Caco-2 (cell line): Measurements from ENCODE around the gene TMEM109. TPM values are rescaled to one million over a fixed set of nuclear protein-coding genes. Genes with fewer than 3 reads are reported as not detected.

Source experiments
- BruUV-seq: library from RNA; stranded (reverse); fragments of 400-500 nt; replicated peaks from 2 replicates; lab custom pipeline; 2021; lab: Mats Ljungman, UMichigan
- CTCF ChIA-PET: fragments of 300-600 bp; sonication (Branson Sonifier 250); formaldehyde crosslinking; loops from one replicate; lab custom pipeline; 2022; ENCODE audit warnings: antibody characterized with exemption; lab: Charles Lee
- POLR2A ChIA-PET: fragments of 300-600 bp; sonication (Branson Sonifier 250); formaldehyde crosslinking; loops from one replicate; lab custom pipeline; 2022; ENCODE audit warnings: antibody characterized with exemption; lab: Charles Lee
- DNase-seq, 2 experiments: peaks; one replicate each; pipeline versions ENCODE4 v3.0.0 to v3.0.0-alpha.2; 2020 to 2022
- H3K27me3 ChIP-seq: replicated peaks from 2 replicates; pipeline ENCODE4 v1.6.0; 2011; ENCODE audit warnings: low read length; ENCODE audit not compliant: control insufficient read depth, insufficient read depth
- H3K36me3 ChIP-seq: 2 replicates; pipeline ENCODE4 v1.5.1; 2011; ENCODE audit warnings: low read length; ENCODE audit not compliant: control insufficient read depth, insufficient read depth
- H3K4me1 ChIP-seq: fragments of 250-450 bp; sonication (Bioruptor Pico); 2 replicates; pipeline ENCODE4 v1.5.1; 2020; ENCODE audit warnings: mild to moderate bottlenecking
- H3K4me3 ChIP-seq: 2 replicates; pipeline ENCODE4 v1.5.1; 2011; ENCODE audit warnings: low read depth, mild to moderate bottlenecking, control low read depth, low read length
- H3K9me3 ChIP-seq: fragments of 250-450 bp; sonication (Bioruptor Pico); 2 replicates; pipeline ENCODE4 v1.5.1; 2020; ENCODE audit warnings: mild to moderate bottlenecking, moderate library complexity
- H3K27ac Mint-ChIP-seq: one replicate; pipeline ENCODE4 v1.8.0; 2022; ENCODE audit warnings: mixed read lengths; ENCODE audit not compliant: unreplicated experiment
- H3K27me3 Mint-ChIP-seq: one replicate; pipeline ENCODE4 v1.8.0; 2022; ENCODE audit warnings: mixed read lengths; ENCODE audit not compliant: insufficient read depth, unreplicated experiment
- H3K36me3 Mint-ChIP-seq: one replicate; pipeline ENCODE4 v1.8.0; 2022; ENCODE audit warnings: mild to moderate bottlenecking, mixed read lengths; ENCODE audit not compliant: insufficient read depth, unreplicated experiment
- H3K4me1 Mint-ChIP-seq: one replicate; pipeline ENCODE4 v1.8.0; 2022; ENCODE audit warnings: low read depth, mixed read lengths; ENCODE audit not compliant: unreplicated experiment
- H3K4me3 Mint-ChIP-seq: one replicate; pipeline ENCODE4 v1.8.0; 2022; ENCODE audit warnings: mild to moderate bottlenecking, moderate library complexity, mixed read lengths; ENCODE audit not compliant: unreplicated experiment
- H3K9me3 Mint-ChIP-seq: one replicate; pipeline ENCODE4 v1.8.0; 2022; ENCODE audit warnings: mixed read lengths; ENCODE audit not compliant: unreplicated experiment
- intact Hi-C: fragments of 100-400 bp; cut with micrococcal nuclease; formaldehyde crosslinking; loops from one replicate; pipeline ENCODE4 v1.10.0; 2022; ENCODE audit not compliant: unreplicated experiment
- total RNA-seq: library from RNA; stranded (reverse); gene quantifications from 2 replicates; pipeline ENCODE4 v1.2.3, GENCODE V29; 2022
- TF ChIP-seq, protein P1 (sequence below), 2 experiments: fragments of 200-600 bp in 1 of 2; IDR thresholded peaks; 1 replicate in 1 of 2; 2 replicates in 1 of 2; pipeline versions ENCODE4 v1.5.1 to v1.8.0; 2011 to 2022; ENCODE audit warnings: antibody characterized with exemption in 1 of 2, control low read depth in 1 of 2, inconsistent platforms in 1 of 2, low read depth in 1 of 2, low read length in 1 of 2, mild to moderate bottlenecking in 1 of 2, moderate library complexity in 1 of 2; ENCODE audit not compliant: insufficient read depth in 1 of 2, severe bottlenecking in 1 of 2, unreplicated experiment in 1 of 2

TMEM109 gene
- total RNA-seq, 1 experiment from 2014 or later = 91.9 TPM

DNA sequence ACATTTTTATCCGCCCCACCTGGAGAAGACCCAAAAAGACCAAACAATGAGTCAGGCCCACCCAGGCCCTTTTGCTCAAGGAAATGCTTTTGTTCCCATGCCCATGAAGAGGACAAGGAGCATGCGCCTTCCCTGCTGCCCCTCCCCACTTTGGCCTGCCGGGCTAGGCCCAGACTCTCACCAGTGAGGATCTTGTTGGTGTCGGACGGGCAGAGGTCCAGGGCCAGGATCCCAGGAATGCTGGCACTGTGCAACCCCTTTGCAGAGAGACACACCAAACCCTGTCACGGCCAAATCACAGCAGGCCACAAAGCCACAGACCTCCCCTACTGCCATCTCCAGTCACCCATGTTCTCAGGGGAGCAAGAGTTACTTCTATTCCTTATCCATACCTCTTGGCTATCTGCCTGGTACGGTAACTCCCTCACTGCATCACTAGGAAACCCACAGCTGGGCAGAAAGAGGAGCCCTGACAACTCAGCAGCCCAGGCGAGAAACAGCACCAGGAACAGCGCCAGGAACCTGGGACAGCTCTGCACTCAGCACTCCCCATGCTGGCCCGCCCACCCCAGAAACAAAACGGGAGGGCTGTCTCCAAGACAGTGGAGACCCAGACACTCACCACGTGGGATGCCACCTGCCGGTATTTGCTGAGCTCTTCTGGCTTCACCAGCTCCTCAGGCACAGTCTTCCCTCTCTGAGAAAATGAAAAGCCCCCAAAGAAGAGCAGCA, 13.1 kb upstream of the TMEM109 start:
- Histone ChIP-seq H3K4me1 (no peaks in the 10 kb centered on the region; the same call in 1 of the 2 replicates), H3K27me3 (no peaks in the 10 kb centered on the region), H3K9me3 (no peaks in the 10 kb centered on the region), H3K36me3 (peaks cover 10% of the 10 kb centered on the region), H3K4me3 (no peak overlapping the region)
- ChIA-PET POLR2A (no interaction called here), CTCF (interaction anchor here (1.3 to 2.6 kb wide), 2 partner anchors 69 to 243 kb away, joined by 6 to 29 read pairs; no protein-coding TSS in a partner anchor)
- H3K4me1 Mint-ChIP-seq = no peaks in the 10 kb centered on the region
- H3K36me3 Mint-ChIP-seq = peaks cover 68% of the 10 kb centered on the region
- H3K9me3 Mint-ChIP-seq = no peaks in the 10 kb centered on the region
- DNase-seq = no peak
- no peak overlapping the region for H3K27ac Mint-ChIP-seq
- no peaks in the 10 kb centered on the region for H3K27me3 Mint-ChIP-seq
- intact Hi-C loops = no loop called here
- H3K4me3 Mint-ChIP-seq = no peak overlapping the region
- TF ChIP-seq, protein P1, sequence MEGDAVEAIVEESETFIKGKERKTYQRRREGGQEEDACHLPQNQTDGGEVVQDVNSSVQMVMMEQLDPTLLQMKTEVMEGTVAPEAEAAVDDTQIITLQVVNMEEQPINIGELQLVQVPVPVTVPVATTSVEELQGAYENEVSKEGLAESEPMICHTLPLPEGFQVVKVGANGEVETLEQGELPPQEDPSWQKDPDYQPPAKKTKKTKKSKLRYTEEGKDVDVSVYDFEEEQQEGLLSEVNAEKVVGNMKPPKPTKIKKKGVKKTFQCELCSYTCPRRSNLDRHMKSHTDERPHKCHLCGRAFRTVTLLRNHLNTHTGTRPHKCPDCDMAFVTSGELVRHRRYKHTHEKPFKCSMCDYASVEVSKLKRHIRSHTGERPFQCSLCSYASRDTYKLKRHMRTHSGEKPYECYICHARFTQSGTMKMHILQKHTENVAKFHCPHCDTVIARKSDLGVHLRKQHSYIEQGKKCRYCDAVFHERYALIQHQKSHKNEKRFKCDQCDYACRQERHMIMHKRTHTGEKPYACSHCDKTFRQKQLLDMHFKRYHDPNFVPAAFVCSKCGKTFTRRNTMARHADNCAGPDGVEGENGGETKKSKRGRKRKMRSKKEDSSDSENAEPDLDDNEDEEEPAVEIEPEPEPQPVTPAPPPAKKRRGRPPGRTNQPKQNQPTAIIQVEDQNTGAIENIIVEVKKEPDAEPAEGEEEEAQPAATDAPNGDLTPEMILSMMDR (IDR thresholded peaks at IDR 0.05; ENCODE audit: insufficient read depth in 1 of 2, low read depth in 1 of 2, low read length in 1 of 2, severe bottlenecking in 1 of 2, unreplicated experiment in 1 of 2) = no peak
- BruUV-seq = no TSS peak

GRCh38 chr11:60902625-60903024, 11.3 kb upstream of the TMEM109 start:
- ChIA-PET POLR2A (no interaction called here), CTCF (no interaction called here)
- DNase-seq = no peak
- intact Hi-C loops = no loop called here
- H3K27me3 ChIP-seq = no peaks in the 10 kb centered on the region
- H3K27ac Mint-ChIP-seq = no peak overlapping the region
- peaks cover 7% of the 10 kb centered on the region for H3K36me3 ChIP-seq
- H3K4me3 Mint-ChIP-seq = no peak overlapping the region
- TF ChIP-seq, protein P1 (IDR thresholded peaks at IDR 0.05; ENCODE audit: insufficient read depth in 1 of 2, low read depth in 1 of 2, low read length in 1 of 2, severe bottlenecking in 1 of 2, unreplicated experiment in 1 of 2) = no peak
- no peaks in the 10 kb centered on the region; the same call in 1 of the 2 replicates for H3K4me1 ChIP-seq
- no TSS peak for BruUV-seq
- H3K27me3 Mint-ChIP-seq = no peaks in the 10 kb centered on the region
- H3K36me3 Mint-ChIP-seq = peaks cover 59% of the 10 kb centered on the region
- H3K9me3 Mint-ChIP-seq = no peaks in the 10 kb centered on the region
- H3K4me1 Mint-ChIP-seq = no peaks in the 10 kb centered on the region
- no peak overlapping the region for H3K4me3 ChIP-seq
- H3K9me3 ChIP-seq = no peaks in the 10 kb centered on the region

GRCh38 chr11:60905047-60905446, 8.9 kb upstream of the TMEM109 start:
- Mint-ChIP-seq H3K36me3 (peaks cover 36% of the 10 kb centered on the region), H3K27ac (peak overlapping the region; percentile 86), H3K4me1 (no peaks in the 10 kb centered on the region), H3K4me3 (peak overlapping the region; percentile 80), H3K9me3 (no peaks in the 10 kb centered on the region), H3K27me3 (no peaks in the 10 kb centered on the region)
- Histone ChIP-seq H3K27me3 (no peaks in the 10 kb centered on the region), H3K4me1 (no peaks in the 10 kb centered on the region; the same call in 1 of the 2 replicates), H3K4me3 (peak overlapping the region; percentile 77), H3K9me3 (no peaks in the 10 kb centered on the region), H3K36me3 (peaks cover 4% of the 10 kb centered on the region; the same call in 1 of the 2 replicates)
- TF ChIP-seq, protein P1 (IDR thresholded peaks at IDR 0.05; ENCODE audit: insufficient read depth in 1 of 2, low read depth in 1 of 2, low read length in 1 of 2, severe bottlenecking in 1 of 2, unreplicated experiment in 1 of 2) = no peak
- BruUV-seq = TSS peak; percentile 51
- intact Hi-C loops = no loop called here
- POLR2A ChIA-PET = interaction anchor here (1.0 kb wide), 2 partner anchors 9 to 10 kb away, joined by 3 to 5 read pairs; partner anchors contain the start of gene TMEM109
- CTCF ChIA-PET = interaction anchor here (0.9 kb wide), 1 partner anchor 8 kb away, joined by 4 read pairs; the partner anchor contains the start of gene TMEM109
- DNase-seq = no peak
